ENCODE results near the gene FUZ. TPM values are rescaled to one million over a fixed set of nuclear protein-coding genes. Genes with fewer than 3 reads are reported as not detected.

The FUZ gene
- total RNA-seq, 2 experiments from 2014 or later: 15.2 to 16.2 TPM

DNA sequence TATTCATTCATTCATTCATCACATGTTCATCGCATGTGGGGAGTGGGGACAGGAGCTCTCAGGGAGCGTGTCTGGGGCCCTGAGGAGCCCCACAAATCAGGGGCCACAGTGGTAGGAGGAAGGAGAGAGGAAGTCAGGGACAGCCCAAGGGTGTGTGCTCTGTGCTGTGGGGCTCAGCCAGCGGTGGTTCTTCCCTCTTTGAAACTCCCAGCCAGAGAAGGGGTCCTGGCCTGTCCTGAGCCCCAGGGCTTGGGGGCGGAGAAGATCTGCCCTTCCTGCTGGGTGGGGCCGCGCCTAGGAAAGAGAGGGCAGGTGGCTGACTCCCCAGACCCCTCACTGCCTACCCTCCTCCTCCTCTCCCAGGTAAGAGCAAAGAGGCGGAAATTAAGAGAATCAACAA, 31.7 kb downstream of the FUZ start:
- intact Hi-C loops (cut with micrococcal nuclease): no loop called here
- Mint-ChIP-seq H3K36me3 (peaks cover 25% of the 10 kb centered on the region), H3K9me3 (no peaks in the 10 kb centered on the region), H3K4me1 (ENCODE audit: low read depth) (peaks cover 1% of the 10 kb centered on the region), H3K27ac (no peak overlapping the region), H3K4me3 (no peak overlapping the region), H3K27me3 (no peaks in the 10 kb centered on the region)
- ChIA-PET CTCF (no interaction called here), POLR2A (no interaction called here)
- DNase-seq: no peak

DNA sequence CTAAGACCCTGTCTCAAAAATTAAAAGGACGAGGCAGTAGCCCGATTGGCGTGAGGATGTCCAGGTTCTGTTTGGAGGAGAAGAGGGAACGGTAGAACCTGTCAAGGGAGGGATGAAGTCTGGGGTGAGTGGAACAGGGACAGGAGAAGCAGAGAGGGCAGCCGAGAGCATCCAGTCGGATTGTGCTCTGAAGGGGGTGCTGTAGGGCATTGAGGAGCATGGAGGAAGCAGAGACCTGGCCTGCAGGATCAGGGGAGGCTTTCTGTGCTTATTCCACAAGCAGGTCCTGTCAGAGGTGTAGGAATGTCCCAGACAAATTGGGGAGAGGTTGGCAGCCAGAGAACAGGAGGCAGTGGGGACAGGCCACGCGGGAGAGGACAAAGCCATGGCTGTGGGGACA, 32.2 kb downstream of the FUZ start:
- Mint-ChIP-seq H3K27ac (no peak overlapping the region), H3K36me3 (peaks cover 22% of the 10 kb centered on the region), H3K27me3 (no peaks in the 10 kb centered on the region), H3K4me1 (ENCODE audit: low read depth) (peaks cover 5% of the 10 kb centered on the region), H3K4me3 (no peak overlapping the region), H3K9me3 (no peaks in the 10 kb centered on the region)
- no peak for DNase-seq
- intact Hi-C loops (cut with micrococcal nuclease): no loop called here
- ChIA-PET CTCF (no interaction called here), POLR2A (no interaction called here)

DNA sequence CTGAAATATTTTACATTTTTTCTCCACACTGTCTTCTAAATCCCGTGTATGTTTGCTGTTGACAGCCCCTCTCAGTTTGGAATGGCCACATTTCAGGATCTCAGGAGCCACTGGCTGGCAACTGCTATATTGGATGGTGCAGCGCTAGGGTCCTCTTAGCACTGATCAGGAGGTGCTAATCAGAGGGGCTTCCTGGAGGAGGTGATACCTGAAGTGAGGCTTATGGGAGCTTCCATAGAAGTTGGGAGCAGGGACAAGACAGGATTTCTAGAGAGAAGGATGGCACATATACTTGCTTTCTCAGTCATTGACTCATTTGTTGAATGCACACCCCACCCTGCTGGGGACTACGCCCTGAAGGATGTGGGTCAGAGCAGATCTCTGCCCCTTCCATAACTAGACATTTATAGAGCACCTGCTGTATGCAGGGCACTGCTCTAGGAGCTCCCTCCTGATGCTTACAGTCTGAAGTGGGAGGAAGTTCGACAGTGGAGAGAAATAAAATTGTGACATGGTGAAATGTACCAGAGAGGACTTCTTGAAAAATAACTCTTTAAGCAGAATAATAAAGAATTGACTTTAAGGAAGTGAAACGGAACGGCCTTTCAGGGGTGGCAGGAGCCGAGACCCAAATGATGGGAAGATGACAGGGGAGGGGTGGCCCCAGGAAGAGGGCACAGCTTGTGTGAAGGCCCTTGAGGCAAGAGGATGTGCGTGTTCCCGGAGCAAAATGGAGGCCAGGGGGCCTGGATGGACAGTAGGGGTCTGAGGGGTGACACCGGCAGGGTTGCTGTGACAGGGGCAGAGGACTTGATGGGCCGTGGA, 33.1 kb downstream of the FUZ start:
- peaks cover 5% of the 10 kb centered on the region for H3K4me1 Mint-ChIP-seq (ENCODE audit: low read depth)
- ChIA-PET POLR2A (no interaction called here), CTCF (no interaction called here)
- no peaks in the 10 kb centered on the region for H3K27me3 Mint-ChIP-seq
- H3K27ac Mint-ChIP-seq: peak overlapping the region; percentile 7
- peaks cover 17% of the 10 kb centered on the region for H3K36me3 Mint-ChIP-seq
- no peaks in the 10 kb centered on the region for H3K9me3 Mint-ChIP-seq
- intact Hi-C loops (cut with micrococcal nuclease): no loop called here
- no peak overlapping the region for H3K4me3 Mint-ChIP-seq
- no peak for DNase-seq

DNA sequence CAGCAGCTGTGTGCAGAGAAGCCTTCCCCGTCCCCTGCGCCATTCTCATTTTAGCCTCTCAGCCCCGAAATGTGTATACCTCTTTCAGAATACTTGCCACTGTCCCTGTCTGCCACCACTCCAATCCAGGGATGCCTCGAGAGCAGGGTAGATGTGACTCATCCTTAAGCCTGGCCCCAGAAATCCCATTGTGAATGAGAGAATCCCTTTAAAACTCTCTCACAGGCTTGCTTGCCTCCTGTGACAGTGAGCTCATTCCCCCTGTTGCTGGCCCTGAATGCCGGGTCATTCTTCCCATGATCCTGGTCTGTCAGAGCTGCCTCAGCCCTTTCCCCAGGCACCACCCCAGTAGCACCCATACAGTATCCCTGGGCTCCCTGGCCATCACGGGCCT, 36.7 kb downstream of the FUZ start:
- ChIA-PET POLR2A (interaction anchor here (1.2 kb wide), 1 partner anchor 9 kb away, joined by 4 read pairs; the partner anchor contains the start of gene AP2A1), CTCF (no interaction called here)
- intact Hi-C loops (cut with micrococcal nuclease): no loop called here
- H3K4me1 Mint-ChIP-seq (ENCODE audit: low read depth): peaks cover 8% of the 10 kb centered on the region
- H3K4me3 Mint-ChIP-seq: no peak overlapping the region
- H3K27ac Mint-ChIP-seq: no peak overlapping the region
- peaks cover 4% of the 10 kb centered on the region for H3K36me3 Mint-ChIP-seq
- no peaks in the 10 kb centered on the region for H3K27me3 Mint-ChIP-seq
- H3K9me3 Mint-ChIP-seq: no peaks in the 10 kb centered on the region
- DNase-seq: no peak

DNA sequence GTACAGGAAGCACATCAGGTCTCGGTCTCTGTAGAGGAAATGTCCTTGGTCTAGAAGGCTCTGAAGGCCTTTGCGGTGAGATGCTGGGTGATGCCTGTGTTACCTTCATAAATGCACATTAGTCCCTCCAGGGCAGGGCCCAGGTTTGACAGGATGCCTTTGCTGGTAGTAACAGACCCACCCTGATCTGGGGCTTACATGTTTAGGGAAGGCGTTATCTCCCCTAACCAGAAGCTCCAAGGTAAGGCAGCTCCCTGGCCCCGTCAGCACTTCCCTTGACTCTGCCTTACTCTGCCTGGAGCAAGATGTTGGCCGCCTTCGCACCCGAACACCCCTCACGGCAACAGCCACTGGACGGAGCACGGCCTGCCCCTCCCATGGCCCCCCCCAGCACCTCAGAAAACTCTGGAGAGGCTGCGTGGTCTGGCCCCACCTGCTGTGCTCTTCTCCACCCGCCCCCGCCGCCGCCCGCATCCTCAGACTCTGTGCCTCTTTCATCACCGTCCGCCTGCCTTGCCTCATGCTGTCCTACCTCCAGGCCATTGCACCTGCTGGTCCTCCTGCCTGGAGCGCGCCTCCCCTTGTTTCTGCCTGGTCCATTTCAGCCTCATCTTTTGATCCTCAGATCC, 37.2 kb downstream of the FUZ start:
- no peak for DNase-seq
- Mint-ChIP-seq H3K27me3 (no peaks in the 10 kb centered on the region), H3K9me3 (no peaks in the 10 kb centered on the region), H3K36me3 (no peaks in the 10 kb centered on the region), H3K27ac (no peak overlapping the region), H3K4me1 (ENCODE audit: low read depth) (peaks cover 8% of the 10 kb centered on the region), H3K4me3 (no peak overlapping the region)
- POLR2A ChIA-PET: no interaction called here
- intact Hi-C loops (cut with micrococcal nuclease): no loop called here
- CTCF ChIA-PET: no interaction called here

DNA sequence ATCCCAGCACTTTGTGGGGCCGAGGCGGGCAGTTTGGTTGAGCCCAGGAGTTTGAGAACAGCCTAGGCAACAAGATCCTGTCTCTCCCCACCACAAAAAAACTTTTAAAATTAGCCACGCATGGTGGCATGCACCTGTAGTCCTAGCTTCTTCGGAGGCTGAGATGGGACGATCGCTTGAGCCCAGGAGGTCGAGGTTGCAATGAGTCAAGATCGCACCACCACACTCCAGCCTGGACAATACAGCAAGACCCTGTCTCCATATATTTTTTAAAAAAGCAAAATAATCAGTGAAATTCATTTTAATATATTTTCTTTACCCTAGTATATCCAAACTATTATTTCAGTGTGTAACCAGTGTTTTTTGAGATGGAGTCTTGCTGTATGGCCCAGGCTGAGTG, 38.1 kb downstream of the FUZ start:
- Mint-ChIP-seq H3K4me1 (ENCODE audit: low read depth) (peaks cover 8% of the 10 kb centered on the region), H3K4me3 (no peak overlapping the region), H3K9me3 (no peaks in the 10 kb centered on the region), H3K27ac (no peak overlapping the region), H3K27me3 (no peaks in the 10 kb centered on the region), H3K36me3 (no peaks in the 10 kb centered on the region)
- ChIA-PET CTCF (no interaction called here), POLR2A (no interaction called here)
- no peak for DNase-seq
- intact Hi-C loops (cut with micrococcal nuclease): no loop called here

DNA sequence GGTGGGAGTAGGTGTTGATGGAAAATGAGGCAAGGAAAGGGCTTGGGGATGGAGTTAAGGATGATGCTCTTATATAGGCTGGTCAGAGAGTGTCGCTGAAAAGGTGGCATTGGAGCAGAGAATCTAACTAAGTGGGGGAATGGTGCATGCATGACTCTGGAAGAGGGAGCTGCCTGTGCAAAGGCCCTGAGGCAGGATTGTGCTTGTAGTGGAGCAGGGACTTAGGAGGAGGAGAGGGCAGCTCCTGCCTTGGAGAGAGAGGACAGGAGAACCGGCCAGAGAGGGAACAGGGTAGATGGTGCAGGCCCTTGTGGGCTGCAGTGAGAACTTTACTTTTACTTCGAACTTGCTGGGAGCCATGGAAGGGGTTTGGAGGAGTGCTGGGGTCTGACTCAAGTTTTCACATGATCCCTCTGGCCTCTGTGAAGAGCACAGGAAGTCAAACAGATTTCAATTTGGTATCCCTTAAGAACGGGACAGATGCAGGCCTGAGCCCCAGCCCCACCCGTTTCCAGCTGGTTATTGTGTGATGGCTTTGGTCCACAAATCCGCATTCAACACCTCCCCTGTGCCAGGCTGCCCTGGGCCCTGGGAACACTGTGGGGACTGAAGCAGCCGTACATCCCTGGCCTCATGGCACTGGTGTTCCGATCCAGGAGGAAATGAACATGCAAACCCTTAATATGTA, 39.3 kb downstream of the FUZ start:
- H3K27ac Mint-ChIP-seq: no peak overlapping the region
- no peaks in the 10 kb centered on the region for H3K9me3 Mint-ChIP-seq
- H3K36me3 Mint-ChIP-seq: peaks cover 1% of the 10 kb centered on the region
- intact Hi-C loops (cut with micrococcal nuclease): no loop called here
- no peak for DNase-seq
- H3K4me3 Mint-ChIP-seq: no peak overlapping the region
- POLR2A ChIA-PET: no interaction called here
- CTCF ChIA-PET: interaction anchor here (1.3 kb wide), 1 partner anchor 13 kb away, joined by 3 read pairs; no protein-coding TSS in a partner anchor
- no peaks in the 10 kb centered on the region for H3K27me3 Mint-ChIP-seq
- peaks cover 12% of the 10 kb centered on the region for H3K4me1 Mint-ChIP-seq (ENCODE audit: low read depth)

DNA sequence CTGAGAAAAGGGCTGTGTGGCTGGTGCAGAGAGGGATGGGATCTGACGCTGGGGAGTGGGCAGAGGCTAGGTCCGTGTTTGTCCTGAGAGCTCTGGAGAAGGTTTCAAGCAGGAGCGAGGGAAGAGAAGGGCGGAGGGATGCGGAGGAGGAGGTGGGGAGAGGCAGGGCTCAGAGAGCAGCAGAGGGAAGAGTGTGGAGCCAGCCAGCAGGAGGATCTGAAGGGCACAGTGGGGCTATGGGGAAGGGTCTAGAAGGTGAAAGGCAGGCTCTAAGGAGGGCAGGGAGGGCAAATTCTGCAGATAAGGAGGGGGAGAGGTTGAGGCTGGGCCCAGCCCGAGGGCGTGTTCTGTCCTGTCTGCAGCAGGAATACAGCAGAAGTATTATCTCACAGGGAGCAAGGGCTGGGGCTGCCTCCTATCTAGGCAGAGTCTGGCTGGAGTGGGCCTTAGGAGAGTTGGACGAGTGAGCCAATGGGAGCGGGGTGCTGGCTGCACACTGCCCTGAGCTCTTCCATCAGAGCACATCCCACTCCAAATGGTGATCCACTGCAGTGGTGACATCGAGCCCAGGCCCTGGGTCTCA, 40.2 kb downstream of the FUZ start:
- no peaks in the 10 kb centered on the region for H3K27me3 Mint-ChIP-seq

DNA sequence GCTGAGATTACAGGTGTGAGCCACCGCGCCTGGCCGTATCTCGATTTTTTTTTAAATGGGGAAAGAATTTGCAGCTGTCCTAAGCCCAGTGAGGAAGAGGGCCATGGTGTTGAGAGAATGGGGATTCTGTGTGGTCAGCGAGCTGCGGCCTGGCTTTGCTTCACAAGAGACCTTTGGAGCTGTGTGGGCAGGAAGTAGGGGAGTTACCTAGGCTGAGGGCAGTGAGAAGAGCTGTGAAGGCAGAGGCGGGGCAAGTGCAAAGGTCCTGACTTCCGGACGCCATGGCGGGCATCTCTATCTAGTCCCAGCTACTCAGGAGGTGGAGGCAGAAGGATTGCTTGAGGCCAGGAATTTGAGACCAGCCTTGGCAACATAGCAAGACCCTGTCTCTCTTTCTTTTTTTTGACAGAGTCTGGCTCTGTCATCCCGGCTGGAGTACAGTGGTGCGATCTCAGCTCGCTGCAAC, 41.4 kb downstream of the FUZ start:
- H3K4me1 Mint-ChIP-seq (ENCODE audit: low read depth): peaks cover 27% of the 10 kb centered on the region
- H3K36me3 Mint-ChIP-seq: peaks cover 1% of the 10 kb centered on the region
- no peak overlapping the region for H3K27ac Mint-ChIP-seq
- H3K9me3 Mint-ChIP-seq: no peaks in the 10 kb centered on the region
- intact Hi-C loops (cut with micrococcal nuclease): no loop called here
- DNase-seq: no peak
- H3K4me3 Mint-ChIP-seq: no peak overlapping the region
- POLR2A ChIA-PET: no interaction called here
- H3K27me3 Mint-ChIP-seq: no peaks in the 10 kb centered on the region
- CTCF ChIA-PET: no interaction called here

More for the DNA sequence above, 40.2 kb downstream of the FUZ start:
- CTCF ChIA-PET: interaction anchor here (1.3 kb wide), 1 partner anchor 12 kb away, joined by 3 read pairs; no protein-coding TSS in a partner anchor
- DNase-seq: no peak
- Mint-ChIP-seq H3K4me1 (ENCODE audit: low read depth) (peaks cover 19% of the 10 kb centered on the region), H3K9me3 (no peaks in the 10 kb centered on the region), H3K36me3 (peaks cover 1% of the 10 kb centered on the region), H3K4me3 (no peak overlapping the region), H3K27ac (no peak overlapping the region)
- intact Hi-C loops (cut with micrococcal nuclease): no loop called here
- POLR2A ChIA-PET: no interaction called here

DNA sequence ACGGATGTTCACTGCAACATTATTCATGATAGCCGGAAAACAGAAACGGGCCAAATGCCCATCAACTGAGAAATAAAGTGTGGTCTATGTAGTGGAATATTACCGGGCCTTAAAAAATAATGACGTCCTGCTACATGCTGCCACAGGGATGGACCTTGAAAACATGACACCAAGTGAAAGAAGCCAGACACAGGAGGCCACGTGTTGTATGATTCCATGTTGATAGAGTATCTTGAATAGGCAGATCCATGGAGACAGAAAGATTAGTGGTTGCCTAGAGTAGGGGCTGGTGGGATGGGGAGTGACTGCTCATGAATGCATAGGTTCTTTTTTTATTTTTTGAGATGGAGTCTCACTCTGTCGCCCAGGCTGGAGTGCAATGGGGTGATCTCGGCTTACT, 42.6 kb downstream of the FUZ start:
- no peak overlapping the region for H3K27ac Mint-ChIP-seq
- no peaks in the 10 kb centered on the region for H3K27me3 Mint-ChIP-seq
- H3K9me3 Mint-ChIP-seq: no peaks in the 10 kb centered on the region
- no peak overlapping the region for H3K4me3 Mint-ChIP-seq
- POLR2A ChIA-PET: no interaction called here
- CTCF ChIA-PET: no interaction called here
- peaks cover 5% of the 10 kb centered on the region for H3K36me3 Mint-ChIP-seq
- no peak for DNase-seq
- intact Hi-C loops (cut with micrococcal nuclease): no loop called here
- H3K4me1 Mint-ChIP-seq (ENCODE audit: low read depth): peaks cover 34% of the 10 kb centered on the region

DNA sequence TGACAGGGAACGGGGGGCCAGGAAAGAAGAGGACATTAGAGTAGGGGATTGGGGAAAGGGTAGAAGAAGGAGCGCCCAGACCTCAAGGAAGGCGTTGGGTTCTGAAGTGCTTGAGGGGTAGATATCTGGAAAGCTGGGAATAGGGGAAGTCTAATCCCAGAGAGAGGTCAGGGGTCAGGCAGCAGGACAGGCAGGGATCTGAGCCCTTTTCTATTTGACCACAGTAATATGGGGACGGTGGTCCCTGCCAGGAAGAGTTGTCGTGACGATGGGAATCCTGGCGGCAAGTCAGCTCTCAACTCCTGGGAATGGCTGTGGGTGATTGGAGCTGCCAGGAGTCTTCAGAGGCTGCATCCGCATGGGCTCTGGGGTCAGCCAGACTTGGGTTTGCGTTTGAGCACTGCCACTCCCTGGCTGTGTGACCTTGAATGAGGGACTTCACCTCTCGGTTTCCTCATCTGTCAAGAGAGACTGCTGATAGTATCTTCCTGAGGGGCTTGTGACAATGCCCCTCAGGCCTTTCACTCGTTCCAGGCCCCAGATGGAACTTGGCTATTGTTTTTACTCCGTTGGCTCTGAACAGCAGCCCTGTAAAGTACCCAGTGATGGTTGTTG, 45.0 kb downstream of the FUZ start:
- CTCF ChIA-PET: interaction anchor here (1.3 to 1.9 kb wide), 2 partner anchors 50 to 87 kb away, joined by 3 to 7 read pairs; no protein-coding TSS in a partner anchor
- intact Hi-C loops (cut with micrococcal nuclease): loop anchor here (2.0 to 5.0 kb wide), 3 partner anchors 83 to 211 kb away; partner anchors contain the start of genes PTOV1 and RRAS

More for the DNA sequence above, 45.0 kb downstream of the FUZ start:
- H3K9me3 Mint-ChIP-seq: no peaks in the 10 kb centered on the region
- no peak for DNase-seq
- peak overlapping the region; percentile 89 for H3K4me3 Mint-ChIP-seq
- H3K27me3 Mint-ChIP-seq: no peaks in the 10 kb centered on the region
- POLR2A ChIA-PET: no interaction called here
- H3K27ac Mint-ChIP-seq: no peak overlapping the region
- peaks cover 33% of the 10 kb centered on the region for H3K4me1 Mint-ChIP-seq (ENCODE audit: low read depth)
- peaks cover 5% of the 10 kb centered on the region for H3K36me3 Mint-ChIP-seq

Data from activated CD4-positive, alpha-beta memory T cell treated with anti-CD3 and anti-CD28 coated beads for 36 hours (primary cell).